HK-2 (cell line): ENCODE measurements around the gene HIC2.
"Not testable (repeated sequence)": the region's sequence is repeated elsewhere in the genome, so short reads cannot be mapped to it uniquely, and the experiment has no call there.

Source experiments
- DNase-seq: peaks from one replicate; pipeline ENCODE4 v3.0.0-alpha.2; 2018; ENCODE audit not compliant: unreplicated experiment

HIC2 gene

DNA sequence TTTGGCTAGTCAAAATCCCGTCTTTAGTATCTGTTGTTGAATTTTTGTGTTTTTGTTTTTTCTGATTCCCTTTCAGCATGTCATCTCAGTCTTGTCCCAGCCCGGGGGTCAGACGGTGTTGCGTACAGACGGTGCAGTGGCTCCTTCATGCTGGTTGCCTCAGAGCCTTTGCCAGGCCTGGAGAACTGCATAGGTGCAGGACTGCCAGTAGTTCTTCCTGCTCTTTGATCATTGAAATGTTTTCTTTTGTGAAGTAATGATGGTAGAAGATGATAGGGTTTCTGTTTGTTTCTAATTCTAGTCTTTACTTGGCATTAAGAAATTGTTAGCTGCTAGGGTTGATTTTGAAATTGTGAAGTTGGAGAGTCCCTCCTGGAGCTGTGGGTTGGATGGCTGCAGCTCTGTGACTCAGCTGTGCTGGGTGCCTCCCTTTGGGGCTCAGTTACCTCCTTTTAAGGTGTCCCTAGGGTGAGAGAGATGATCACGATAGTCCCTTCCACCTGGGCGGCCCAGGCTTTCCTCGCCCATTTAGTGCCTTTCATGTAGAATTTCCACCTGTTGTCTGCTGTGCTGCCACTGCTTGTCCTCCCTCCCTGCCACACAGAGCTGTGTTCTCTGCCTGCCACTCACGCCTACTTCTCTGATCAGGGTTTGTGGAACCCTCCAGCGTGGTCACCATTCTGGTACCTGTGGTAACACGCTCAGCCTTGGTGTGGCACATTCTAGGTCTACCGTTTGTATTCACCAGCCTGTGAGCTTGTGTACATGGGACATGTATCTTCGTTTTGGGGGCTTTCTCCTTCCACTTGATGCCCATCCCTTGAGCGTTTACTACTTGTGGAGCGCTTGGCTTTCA, 17.4 kb downstream of the HIC2 start:
- not testable (repeated sequence) for DNase-seq

DNA sequence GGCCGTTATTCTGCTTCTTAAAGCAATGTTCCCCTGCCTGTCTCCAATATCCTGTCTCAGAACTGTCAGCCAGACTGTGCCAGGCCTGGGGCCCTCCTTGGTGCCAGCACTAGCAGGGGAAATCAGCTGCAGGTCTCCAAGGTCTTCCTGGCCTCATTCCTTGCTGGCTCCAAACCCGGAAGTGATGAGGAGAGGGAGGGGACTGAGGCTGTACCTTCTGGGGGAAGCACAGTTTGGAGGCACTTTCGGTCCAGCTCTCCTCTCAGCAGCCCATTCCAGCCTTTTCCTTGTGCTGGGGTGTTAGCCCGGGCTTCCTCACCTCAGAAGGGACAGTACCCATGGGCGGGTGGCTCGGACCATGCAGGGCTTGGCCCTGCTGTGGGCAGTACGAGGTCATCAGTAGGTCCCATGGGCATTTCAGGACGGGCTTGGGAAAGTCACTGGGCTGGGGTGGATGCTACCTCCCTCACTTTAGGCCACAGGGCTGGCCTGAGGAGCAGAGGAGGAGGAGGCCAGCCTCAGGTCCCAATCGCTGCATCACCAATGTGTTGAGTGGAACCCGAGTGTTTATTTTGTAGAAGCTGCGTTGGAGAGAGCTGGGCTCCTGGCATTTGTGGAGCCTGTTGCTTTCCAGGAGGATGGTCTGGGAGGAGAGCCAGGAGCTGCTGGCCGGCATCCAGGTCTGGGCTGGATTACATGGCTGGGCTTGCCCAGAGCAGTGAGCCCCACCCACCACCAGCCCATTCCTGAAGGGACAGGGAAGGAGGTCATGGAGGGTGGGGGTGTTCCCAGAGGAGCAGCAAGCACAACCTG, 19.0 kb downstream of the HIC2 start:
- DNase-seq: not testable (repeated sequence)

- not testable (repeated sequence) for DNase-seq
Observed at GRCh38 chr22:21438013-21438412, 20.8 kb downstream of the HIC2 start.

GRCh38 chr22:21440018-21440636, 23.0 kb downstream of the HIC2 start:
- not testable (repeated sequence) for DNase-seq

GRCh38 chr22:21440676-21441075, 23.5 kb downstream of the HIC2 start:
- not testable (repeated sequence) for DNase-seq

- not testable (repeated sequence) for DNase-seq
Observed at GRCh38 chr22:21441170-21441569, 24.0 kb downstream of the HIC2 start.

DNA sequence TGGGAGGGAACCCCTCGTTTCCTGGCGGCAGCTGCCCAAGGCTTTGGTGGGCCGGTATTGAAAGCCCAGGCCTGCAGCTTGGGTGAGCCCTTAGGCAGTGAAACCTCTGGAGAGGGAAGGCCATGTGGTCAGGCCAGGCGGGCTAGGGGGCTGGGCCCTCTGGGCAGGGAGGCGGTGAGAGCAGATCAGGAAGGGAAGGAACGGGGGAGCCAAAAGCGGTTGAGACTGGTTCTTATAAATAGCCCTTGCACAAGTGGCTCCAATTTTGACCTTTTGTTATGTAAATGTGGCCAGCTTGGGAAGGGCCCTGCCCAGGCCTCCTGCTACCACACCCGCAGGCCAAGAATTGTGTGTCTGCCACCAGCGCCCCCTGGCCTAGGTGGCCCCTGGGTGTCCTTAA, 25.0 kb downstream of the HIC2 start:
- not testable (repeated sequence) for DNase-seq

- DNase-seq: not testable (repeated sequence)
Observed at GRCh38 chr22:21442646-21443045, 25.5 kb downstream of the HIC2 start.

DNA sequence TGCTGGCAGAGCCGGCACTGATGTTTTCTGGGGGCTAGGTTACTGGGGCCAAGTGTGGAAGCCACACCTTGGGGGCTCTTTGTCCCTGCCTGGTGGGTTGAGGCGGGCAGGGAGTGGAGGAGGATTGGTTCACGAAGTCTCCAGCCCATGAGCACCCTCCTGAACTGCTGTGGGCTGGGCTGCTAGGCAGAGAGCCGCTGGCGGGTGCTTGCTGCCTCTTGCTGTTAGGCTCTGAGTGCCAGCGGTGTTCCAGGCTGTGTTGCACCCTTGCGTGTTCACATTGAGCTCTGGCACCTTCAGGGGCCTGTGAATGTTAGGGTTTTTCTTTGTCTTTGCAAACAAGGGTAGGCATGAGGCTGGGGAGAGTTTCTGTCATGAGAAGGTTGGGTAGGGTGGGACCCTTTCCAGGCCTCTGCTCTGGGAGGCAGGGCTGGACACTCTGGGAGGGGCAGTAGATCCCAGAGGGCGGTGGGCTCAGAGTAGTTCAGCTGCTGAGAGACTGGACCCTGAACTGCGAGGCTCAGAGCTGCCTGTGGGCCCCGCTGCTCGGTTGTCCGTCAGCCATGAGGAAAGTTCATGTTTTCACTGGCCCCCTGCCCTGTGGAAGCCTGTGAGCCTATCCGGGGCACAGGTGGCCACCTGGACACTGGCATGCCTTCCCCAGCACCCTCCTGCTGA, 26.0 kb downstream of the HIC2 start:
- DNase-seq: no peak

GRCh38 chr22:21443735-21444421, 26.7 kb downstream of the HIC2 start:
- DNase-seq: no peak

- DNase-seq: no peak
Observed at GRCh38 chr22:21444701-21445436, 27.7 kb downstream of the HIC2 start.

- DNase-seq: no peak
Observed at GRCh38 chr22:21445437-21446127, 28.4 kb downstream of the HIC2 start.

DNA sequence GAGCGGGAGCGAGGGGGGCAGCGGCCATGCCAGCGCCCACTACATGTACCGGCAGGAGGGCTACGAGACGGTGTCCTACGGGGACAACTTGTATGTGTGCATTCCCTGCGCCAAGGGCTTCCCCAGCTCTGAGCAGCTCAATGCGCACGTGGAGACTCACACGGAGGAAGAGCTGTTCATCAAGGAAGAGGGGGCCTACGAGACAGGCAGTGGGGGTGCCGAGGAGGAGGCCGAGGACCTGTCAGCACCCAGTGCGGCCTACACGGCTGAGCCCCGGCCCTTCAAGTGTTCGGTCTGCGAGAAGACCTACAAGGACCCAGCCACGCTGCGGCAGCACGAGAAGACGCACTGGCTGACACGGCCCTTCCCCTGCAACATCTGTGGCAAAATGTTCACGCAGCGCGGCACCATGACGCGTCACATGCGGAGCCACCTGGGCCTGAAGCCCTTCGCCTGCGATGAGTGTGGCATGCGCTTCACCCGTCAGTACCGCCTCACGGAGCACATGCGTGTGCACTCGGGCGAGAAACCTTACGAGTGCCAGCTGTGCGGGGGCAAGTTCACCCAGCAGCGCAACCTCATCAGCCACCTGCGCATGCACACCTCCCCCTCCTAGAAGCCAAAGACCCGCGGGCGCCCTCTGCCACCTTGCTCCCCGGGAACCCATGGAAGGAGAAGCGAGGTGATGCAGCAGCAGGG, 29.1 kb downstream of the HIC2 start:
- no peak for DNase-seq

DNA sequence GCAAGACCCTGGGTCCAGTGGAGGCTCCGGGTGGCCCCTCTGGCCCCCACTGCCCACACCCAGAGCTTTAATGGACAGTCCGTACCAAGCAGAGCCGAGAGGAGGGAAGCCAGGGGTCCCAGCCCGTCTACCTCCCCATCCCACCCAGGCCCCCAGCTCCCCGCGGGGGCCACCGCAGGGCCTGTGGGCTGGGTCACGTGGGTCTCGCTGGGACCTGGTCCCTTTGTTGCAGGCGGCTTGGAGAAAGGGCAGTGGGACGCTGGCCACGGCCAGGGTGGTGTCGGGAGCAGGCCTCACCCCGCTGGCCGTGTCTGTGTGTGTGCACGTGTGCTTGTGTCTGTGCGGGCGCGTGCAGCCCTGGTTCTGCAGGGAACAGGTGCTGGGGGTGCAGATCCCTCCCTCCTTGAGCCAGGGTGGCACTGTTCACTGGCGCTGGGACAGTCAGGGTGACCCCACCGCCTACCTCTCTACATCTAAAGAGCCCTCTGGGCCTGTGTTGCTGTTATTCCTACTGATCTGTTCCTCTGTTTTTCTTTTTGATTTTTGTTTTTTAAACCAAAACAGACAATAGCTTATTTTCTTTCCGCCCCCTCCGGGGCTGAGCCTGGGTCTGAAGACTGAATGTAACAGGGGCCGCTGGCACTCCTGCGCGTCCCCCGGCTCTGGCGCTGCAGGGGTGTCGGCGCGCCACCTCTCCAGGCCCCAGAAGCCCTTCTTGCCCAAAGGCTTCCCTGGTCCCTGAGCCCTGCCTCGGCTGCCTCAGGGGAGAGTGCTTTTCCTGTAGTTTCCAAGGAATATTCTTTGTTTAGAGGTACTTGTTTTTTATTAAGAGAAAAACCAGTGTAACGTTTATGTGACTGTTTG, 29.9 kb downstream of the HIC2 start:
- no peak for DNase-seq

DNA sequence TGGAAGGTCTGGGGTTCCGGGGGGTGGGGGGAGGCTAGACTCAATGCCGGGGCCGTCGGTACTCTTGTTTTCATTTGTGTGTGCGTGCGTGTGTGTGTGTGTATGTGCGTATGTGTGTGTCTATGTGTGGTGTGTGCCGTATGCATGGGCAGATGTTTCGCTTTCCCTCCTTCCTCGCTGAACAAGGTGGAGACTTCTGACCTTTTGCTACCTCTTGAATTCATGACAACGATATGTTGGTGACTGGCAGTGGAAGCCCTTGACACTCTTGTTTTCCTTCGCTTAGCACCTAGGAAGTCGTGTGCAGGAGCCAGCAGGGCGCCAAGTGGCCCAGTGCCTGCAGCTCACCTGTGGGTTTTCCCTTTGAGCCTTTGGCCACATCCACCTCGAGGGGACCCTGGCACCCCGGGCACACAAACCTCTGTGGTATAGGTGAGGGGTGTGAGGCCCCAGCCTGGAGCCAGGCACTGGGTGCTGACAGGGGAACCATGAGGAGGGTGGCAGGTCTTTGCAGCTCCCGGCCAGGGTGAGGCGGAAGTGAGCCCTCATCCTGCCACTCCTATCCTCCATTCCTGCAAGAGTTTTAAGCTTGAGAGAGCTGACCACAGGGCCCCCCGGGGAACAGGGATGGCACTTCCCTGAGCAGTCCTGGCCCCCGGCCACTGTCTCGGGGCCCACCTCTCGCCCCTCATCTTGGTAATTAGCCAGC, 30.7 kb downstream of the HIC2 start:
- DNase-seq: no peak

DNA sequence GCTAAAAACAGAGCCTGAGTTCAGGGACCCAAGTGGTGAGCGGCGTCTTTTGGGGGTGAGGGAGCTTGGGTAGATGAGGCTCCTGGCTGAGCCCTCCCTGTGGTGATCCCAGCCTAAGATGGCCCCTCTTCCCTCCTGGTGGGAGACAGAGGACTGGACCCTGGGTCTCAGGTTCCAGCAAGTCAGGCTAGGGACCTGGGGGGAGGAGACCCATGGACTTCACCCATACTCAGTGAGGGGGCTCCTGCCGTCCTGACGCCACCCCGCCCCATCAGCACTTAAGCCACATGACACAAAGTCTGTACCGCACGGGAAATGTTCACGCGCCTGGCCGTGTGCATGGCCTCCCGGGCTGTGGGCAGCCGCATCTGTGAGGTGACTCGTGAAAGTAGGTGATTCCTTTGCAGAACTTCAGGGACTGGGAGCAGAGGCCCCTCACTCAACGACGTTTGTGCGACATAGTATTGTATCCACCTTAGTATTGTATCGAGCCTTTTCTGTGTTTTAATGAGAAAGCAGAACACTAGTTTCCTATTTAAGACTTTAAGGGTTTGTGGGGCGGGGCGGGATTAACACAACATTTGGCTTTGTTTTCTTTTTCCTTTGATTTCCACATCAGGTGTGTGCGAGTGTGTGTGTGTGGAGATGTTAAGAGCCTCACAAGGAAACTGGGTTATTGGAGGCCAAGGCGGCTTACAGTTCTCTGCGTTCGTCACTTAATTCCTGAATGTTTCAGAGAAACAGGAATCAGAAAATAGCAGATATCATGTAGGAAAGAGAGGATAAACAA, 31.7 kb downstream of the HIC2 start:
- no peak for DNase-seq
